ACC112 (cell line): ENCODE measurements around the gene SDC1.
"Not testable (repeated sequence)": the region's sequence is repeated elsewhere in the genome, so short reads cannot be mapped to it uniquely, and the experiment has no call there.

Source experiments
- H2AFZ ChIP-seq: fragments of 200-600 bp; sonication (generic); one replicate; pipeline ENCODE4 v1.6.0; 2017; ENCODE audit warnings: antibody characterized with exemption, low read length; ENCODE audit not compliant: unreplicated experiment
- H3K27ac ChIP-seq: fragments of 200-600 bp; sonication (generic); 2 replicates; pipeline ENCODE4 v1.5.1; 2014; ENCODE audit warnings: low read depth, mild to moderate bottlenecking, antibody characterized with exemption, low read length, moderate library complexity
- H3K27me3 ChIP-seq: fragments of 200-600 bp; sonication (generic); 2 replicates; pipeline ENCODE4 v1.6.1; 2014; ENCODE audit warnings: mild to moderate bottlenecking, antibody characterized with exemption, low read length, moderate library complexity, mixed read lengths; ENCODE audit not compliant: insufficient read depth
- H3K36me3 ChIP-seq: fragments of 200-600 bp; sonication (generic); 2 replicates; pipeline ENCODE4 v1.6.1; 2016; ENCODE audit warnings: mild to moderate bottlenecking, antibody characterized with exemption, low read length, moderate library complexity, mixed read lengths; ENCODE audit not compliant: insufficient read depth
- H3K4me1 ChIP-seq: fragments of 200-600 bp; sonication (generic); one replicate; pipeline ENCODE4 v1.6.1; 2016; ENCODE audit warnings: low read length, mixed read lengths; ENCODE audit not compliant: insufficient read depth, unreplicated experiment, control insufficient read depth
- H3K4me3 ChIP-seq: fragments of 200-600 bp; sonication (generic); 2 replicates; pipeline ENCODE4 v1.5.1; 2014; ENCODE audit warnings: mild to moderate bottlenecking, low read depth, low read length
- H3K79me2 ChIP-seq: fragments of 200-600 bp; sonication (generic); one replicate; pipeline ENCODE4 v1.6.0; 2016; ENCODE audit warnings: low read length; ENCODE audit not compliant: control insufficient read depth, unreplicated experiment, insufficient read depth

SDC1 gene

GRCh38 chr2:20242727-20243377 is 17.9 kb upstream of the SDC1 start:
- H3K27me3 ChIP-seq: peaks cover 4% of the 10 kb centered on the region; the same call in 1 of the 2 replicates
- no peak overlapping the region for H3K27ac ChIP-seq
- no peak overlapping the region for H3K4me3 ChIP-seq
- no peaks in the 10 kb centered on the region for H3K4me1 ChIP-seq
- H3K36me3 ChIP-seq: no peaks in the 10 kb centered on the region
- H3K79me2 ChIP-seq: no peaks in the 10 kb centered on the region
- H2AFZ ChIP-seq: no peak overlapping the region

GRCh38 chr2:20241973-20242726 is 17.2 kb upstream of the SDC1 start:
- no peaks in the 10 kb centered on the region for H3K4me1 ChIP-seq
- no peak overlapping the region for H2AFZ ChIP-seq
- no peak overlapping the region for H3K4me3 ChIP-seq
- no peak overlapping the region for H3K27ac ChIP-seq
- H3K79me2 ChIP-seq: no peaks in the 10 kb centered on the region
- peaks cover 5% of the 10 kb centered on the region; the same call in 1 of the 2 replicates for H3K27me3 ChIP-seq
- H3K36me3 ChIP-seq: no peaks in the 10 kb centered on the region

GRCh38 chr2:20240291-20240690 is 15.4 kb upstream of the SDC1 start:
- not testable (repeated sequence) for H3K27me3 ChIP-seq, H2AFZ ChIP-seq, H3K4me3 ChIP-seq, H3K4me1 ChIP-seq, H3K36me3 ChIP-seq, H3K27ac ChIP-seq, H3K79me2 ChIP-seq

GRCh38 chr2:20236496-20236895 is 11.6 kb upstream of the SDC1 start:
- Histone ChIP-seq H2AFZ (no peak overlapping the region), H3K27me3 (peaks cover 5% of the 10 kb centered on the region; the same call in 1 of the 2 replicates), H3K4me3 (no peak overlapping the region), H3K36me3 (no peaks in the 10 kb centered on the region), H3K27ac (no peak overlapping the region), H3K4me1 (peaks cover 3% of the 10 kb centered on the region), H3K79me2 (no peaks in the 10 kb centered on the region)

- Histone ChIP-seq H3K36me3 (no peaks in the 10 kb centered on the region), H3K4me1 (peaks cover 7% of the 10 kb centered on the region), H3K27ac (no peak overlapping the region), H3K27me3 (peaks cover 5% of the 10 kb centered on the region; the same call in 1 of the 2 replicates), H3K79me2 (no peaks in the 10 kb centered on the region), H2AFZ (no peak overlapping the region), H3K4me3 (no peak overlapping the region)
Observed at GRCh38 chr2:20235655-20236305, 10.8 kb upstream of the SDC1 start.

- H3K27ac ChIP-seq, H3K4me1 ChIP-seq, H2AFZ ChIP-seq, H3K36me3 ChIP-seq, H3K4me3 ChIP-seq, H3K79me2 ChIP-seq, H3K27me3 ChIP-seq: not testable (repeated sequence)
Observed at GRCh38 chr2:20234597-20234996, 9.7 kb upstream of the SDC1 start.

- Histone ChIP-seq H3K27me3 (peaks cover under 1% of the 10 kb centered on the region; the same call in 1 of the 2 replicates), H3K4me1 (peaks cover 7% of the 10 kb centered on the region), H2AFZ (no peak overlapping the region), H3K4me3 (no peak overlapping the region), H3K36me3 (no peaks in the 10 kb centered on the region), H3K79me2 (no peaks in the 10 kb centered on the region), H3K27ac (no peak overlapping the region)
Observed at GRCh38 chr2:20232837-20233207, 7.9 kb upstream of the SDC1 start.

- no peak overlapping the region for H3K27ac ChIP-seq
- no peaks in the 10 kb centered on the region; the same call in 1 of the 2 replicates for H3K27me3 ChIP-seq
- peaks cover 7% of the 10 kb centered on the region for H3K4me1 ChIP-seq
- H3K36me3 ChIP-seq: no peaks in the 10 kb centered on the region
- H2AFZ ChIP-seq: no peak overlapping the region
- no peaks in the 10 kb centered on the region for H3K79me2 ChIP-seq
- H3K4me3 ChIP-seq: no peak overlapping the region
Observed at GRCh38 chr2:20231598-20232026, 6.7 kb upstream of the SDC1 start.

- H3K36me3 ChIP-seq: no peaks in the 10 kb centered on the region
- H2AFZ ChIP-seq: no peak overlapping the region
- peaks cover 7% of the 10 kb centered on the region for H3K4me1 ChIP-seq
- no peaks in the 10 kb centered on the region; the same call in 1 of the 2 replicates for H3K27me3 ChIP-seq
- H3K27ac ChIP-seq: no peak overlapping the region
- no peaks in the 10 kb centered on the region for H3K79me2 ChIP-seq
- H3K4me3 ChIP-seq: no peak overlapping the region
Observed at GRCh38 chr2:20231159-20231558, 6.2 kb upstream of the SDC1 start.

GRCh38 chr2:20230114-20230425 is 5.1 kb upstream of the SDC1 start:
- H3K27ac ChIP-seq: no peak overlapping the region
- no peaks in the 10 kb centered on the region for H3K36me3 ChIP-seq
- H3K79me2 ChIP-seq: no peaks in the 10 kb centered on the region
- no peak overlapping the region for H2AFZ ChIP-seq
- no peak overlapping the region for H3K4me3 ChIP-seq
- no peaks in the 10 kb centered on the region; the same call in 1 of the 2 replicates for H3K27me3 ChIP-seq
- peaks cover 7% of the 10 kb centered on the region for H3K4me1 ChIP-seq
